ENCODE results near the gene DPP10.

The DPP10 gene

GRCh38 chr2:114464961-114465706 lies 22.7 kb downstream of the DPP10 start:
- DNase-seq (ENCODE audit: low read depth in 2 of 2) = no peak
- TF ChIP-seq CTCF (IDR thresholded peaks at IDR 0.05; ENCODE audit: low read depth, low read length) = no peak
- no peak overlapping the region for H3K4me3 ChIP-seq (replicated peaks in 1 of 2; ENCODE audit: low read depth in 2 of 2, low read length in 2 of 2)

- DNase-seq (ENCODE audit: low read depth in 2 of 2) = no peak
- TF ChIP-seq CTCF (IDR thresholded peaks at IDR 0.05; ENCODE audit: low read depth, low read length) = no peak
- no peak overlapping the region for H3K4me3 ChIP-seq (replicated peaks in 1 of 2; ENCODE audit: low read depth in 2 of 2, low read length in 2 of 2)
Measured at GRCh38 chr2:114468343-114468742, 25.9 kb downstream of the DPP10 start.

GRCh38 chr2:114472246-114472645 lies 29.8 kb downstream of the DPP10 start:
- no peak for DNase-seq (ENCODE audit: low read depth in 2 of 2)
- TF ChIP-seq CTCF (IDR thresholded peaks at IDR 0.05; ENCODE audit: low read depth, low read length) = no peak
- H3K4me3 ChIP-seq (replicated peaks in 1 of 2; ENCODE audit: low read depth in 2 of 2, low read length in 2 of 2) = no peak overlapping the region

- no peak overlapping the region for H3K4me3 ChIP-seq (replicated peaks in 1 of 2; ENCODE audit: low read depth in 2 of 2, low read length in 2 of 2)
- TF ChIP-seq CTCF (IDR thresholded peaks at IDR 0.05; ENCODE audit: low read depth, low read length) = no peak
- no peak for DNase-seq (ENCODE audit: low read depth in 2 of 2)
Measured at GRCh38 chr2:114472726-114473125, 30.3 kb downstream of the DPP10 start.

GRCh38 chr2:114488841-114489530 lies 46.5 kb downstream of the DPP10 start:
- DNase-seq (ENCODE audit: low read depth in 2 of 2) = no peak
- TF ChIP-seq CTCF (IDR thresholded peaks at IDR 0.05; ENCODE audit: low read depth, low read length) = no peak
- no peak overlapping the region for H3K4me3 ChIP-seq (replicated peaks in 1 of 2; ENCODE audit: low read depth in 2 of 2, low read length in 2 of 2)

- TF ChIP-seq CTCF (IDR thresholded peaks at IDR 0.05; ENCODE audit: low read depth, low read length) = no peak
- no peak for DNase-seq (ENCODE audit: low read depth in 2 of 2)
Measured at GRCh38 chr2:114495046-114495445, 52.6 kb downstream of the DPP10 start.

More at GRCh38 chr2:114495046-114495445, 52.6 kb downstream of the DPP10 start:
- no peak overlapping the region for H3K4me3 ChIP-seq (replicated peaks in 1 of 2; ENCODE audit: low read depth in 2 of 2, low read length in 2 of 2)

Data from cardiac fibroblast (primary cell).